PFSK-1 (cell line): ENCODE data around the gene RABEP2.

Source experiments
- FOXP2 ChIP-seq: optimal IDR thresholded peaks from 2 replicates; pipeline ENCODE3; 2011; ENCODE audit warnings: borderline replicate concordance, control low read depth, inconsistent platforms; ENCODE audit not compliant: insufficient read depth; ENCODE audit errors: extremely low read length, extremely low read depth
- POLR2AphosphoS5 ChIP-seq: IDR thresholded peaks from 2 replicates; pipeline ENCODE4 v1.6.1; 2012; ENCODE audit warnings: low read depth, mild to moderate bottlenecking, control low read depth, low read length, moderate library complexity
- REST ChIP-seq, 2 experiments: IDR thresholded peaks; 2 replicates each; pipeline versions ENCODE4 v1.6.1 to v1.8.0; 2011 to 2012; ENCODE audit warnings: low read depth in 2 of 2, low read length in 2 of 2, control low read depth in 1 of 2, inconsistent platforms in 1 of 2, mild to moderate bottlenecking in 1 of 2, moderate library complexity in 1 of 2; ENCODE audit not compliant: insufficient read depth in 1 of 2
- SIN3A ChIP-seq: IDR thresholded peaks from 2 replicates; pipeline ENCODE4 v1.6.1; 2012; ENCODE audit warnings: mild to moderate bottlenecking, low read length, moderate library complexity, borderline replicate concordance; ENCODE audit not compliant: insufficient read depth
- TAF1 ChIP-seq: IDR thresholded peaks from 2 replicates; pipeline ENCODE4 v1.6.1; 2012; ENCODE audit warnings: low read length, control low read depth, borderline replicate concordance; ENCODE audit not compliant: insufficient read depth

The RABEP2 gene

DNA sequence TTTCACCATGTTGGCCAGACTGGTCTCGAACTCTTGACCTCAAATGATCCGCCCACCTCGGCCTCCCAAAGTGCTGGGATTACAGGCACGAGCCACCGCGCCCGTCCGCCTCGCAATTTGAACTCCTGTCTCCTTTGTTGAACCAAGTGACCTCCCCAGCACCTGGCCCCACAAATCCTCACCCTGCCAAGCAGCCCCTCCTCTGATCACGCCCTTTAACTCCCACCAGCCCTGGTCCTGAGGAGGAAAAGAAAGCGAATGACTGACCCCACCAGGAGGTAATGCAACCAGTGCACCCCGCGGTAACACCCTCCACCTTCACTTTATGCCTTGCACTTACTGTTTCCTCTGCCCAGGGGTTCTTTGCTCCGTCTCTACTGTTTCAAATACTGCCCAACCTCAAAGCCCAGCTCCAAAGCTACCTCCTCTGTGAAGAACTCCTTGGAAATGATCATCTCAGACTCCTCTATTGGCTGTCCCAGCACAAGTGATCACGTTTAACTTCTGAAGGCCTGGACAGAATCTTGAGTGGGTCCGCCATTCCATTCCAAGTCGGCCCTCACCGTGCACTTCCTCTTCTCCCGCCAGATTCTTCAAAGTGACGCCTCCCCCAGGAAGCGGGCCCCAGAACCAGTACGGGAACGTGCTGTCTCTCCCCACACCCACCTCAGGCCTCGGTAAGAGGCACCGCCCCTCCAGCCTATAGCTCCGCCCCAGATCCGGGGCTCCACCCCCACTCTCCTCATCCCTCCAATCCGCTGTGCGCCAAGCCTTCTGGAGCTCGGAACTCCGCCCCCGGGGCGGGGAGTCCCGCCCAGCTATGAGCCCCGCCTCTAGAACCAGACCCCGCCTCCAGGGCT is 11.1 kb upstream of the RABEP2 start:
- TF ChIP-seq SIN3A (no peak), REST (IDR thresholded peaks at IDR 0.05; ENCODE audit: insufficient read depth in 1 of 2, low read depth in 2 of 2, low read length in 2 of 2) (no peak), FOXP2 (no peak), POLR2AphosphoS5 (no peak), TAF1 (no peak)

- TF ChIP-seq FOXP2 (no peak), SIN3A (no peak), POLR2AphosphoS5 (no peak), TAF1 (no peak), REST (IDR thresholded peaks at IDR 0.05; ENCODE audit: insufficient read depth in 1 of 2, low read depth in 2 of 2, low read length in 2 of 2) (no peak)
Observed at GRCh38 chr16:28935346-28935745, 10.3 kb upstream of the RABEP2 start.

- TF ChIP-seq TAF1 = no peak
- no peak for TF ChIP-seq POLR2AphosphoS5
- TF ChIP-seq REST (IDR thresholded peaks at IDR 0.05; ENCODE audit: insufficient read depth in 1 of 2, low read depth in 2 of 2, low read length in 2 of 2) = no peak
- no peak for TF ChIP-seq FOXP2
- TF ChIP-seq SIN3A = no peak
Observed at GRCh38 chr16:28933171-28933570, 8.1 kb upstream of the RABEP2 start.

- TF ChIP-seq SIN3A (no peak), POLR2AphosphoS5 (no peak), REST (IDR thresholded peaks at IDR 0.05; ENCODE audit: insufficient read depth in 1 of 2, low read depth in 2 of 2, low read length in 2 of 2) (no peak), FOXP2 (no peak), TAF1 (no peak)
Observed at GRCh38 chr16:28932339-28933141, 7.5 kb upstream of the RABEP2 start.
